Ishikawa (cell line): ENCODE measurements around the gene FNDC11.

Source experiments
- CREB1 ChIP-seq: IDR thresholded peaks from 2 replicates; pipeline ENCODE4 v1.6.1; 2012; ENCODE audit warnings: low read depth
- EGR1 ChIP-seq: IDR thresholded peaks from 2 replicates; pipeline ENCODE4 v1.6.1; 2012
- EP300 ChIP-seq: IDR thresholded peaks from 2 replicates; pipeline ENCODE4 v1.6.1; 2012; ENCODE audit warnings: borderline replicate concordance
- FOXM1 ChIP-seq: IDR thresholded peaks from 2 replicates; pipeline ENCODE4 v1.6.1; 2012; ENCODE audit warnings: low read depth, borderline replicate concordance
- NFIC ChIP-seq: IDR thresholded peaks from 2 replicates; pipeline ENCODE4 v1.6.1; 2012
- RAD21 ChIP-seq: IDR thresholded peaks from 2 replicates; pipeline ENCODE4 v1.6.1; 2012; ENCODE audit warnings: low read depth
- TAF1 ChIP-seq: IDR thresholded peaks from 2 replicates; pipeline ENCODE4 v1.6.1; 2012; ENCODE audit warnings: low read depth, mild to moderate bottlenecking
- TEAD4 ChIP-seq: IDR thresholded peaks from 2 replicates; pipeline ENCODE4 v1.6.1; 2012
- YY1 ChIP-seq: IDR thresholded peaks from 2 replicates; pipeline ENCODE4 v1.6.1; 2012; ENCODE audit warnings: low read depth
- ZBTB7A ChIP-seq: IDR thresholded peaks from 2 replicates; pipeline ENCODE4 v1.6.1; 2012; ENCODE audit warnings: low read depth
- TF ChIP-seq, protein P1 (sequence below): IDR thresholded peaks from 2 replicates; pipeline ENCODE4 v1.6.1; 2012
- TF ChIP-seq, protein P2 (sequence below): IDR thresholded peaks from 2 replicates; pipeline ENCODE4 v1.6.1; 2012; ENCODE audit warnings: low read depth, mild to moderate bottlenecking
- TF ChIP-seq, protein P3 (sequence below): IDR thresholded peaks from 2 replicates; pipeline ENCODE4 v1.6.1; 2012

DNA sequence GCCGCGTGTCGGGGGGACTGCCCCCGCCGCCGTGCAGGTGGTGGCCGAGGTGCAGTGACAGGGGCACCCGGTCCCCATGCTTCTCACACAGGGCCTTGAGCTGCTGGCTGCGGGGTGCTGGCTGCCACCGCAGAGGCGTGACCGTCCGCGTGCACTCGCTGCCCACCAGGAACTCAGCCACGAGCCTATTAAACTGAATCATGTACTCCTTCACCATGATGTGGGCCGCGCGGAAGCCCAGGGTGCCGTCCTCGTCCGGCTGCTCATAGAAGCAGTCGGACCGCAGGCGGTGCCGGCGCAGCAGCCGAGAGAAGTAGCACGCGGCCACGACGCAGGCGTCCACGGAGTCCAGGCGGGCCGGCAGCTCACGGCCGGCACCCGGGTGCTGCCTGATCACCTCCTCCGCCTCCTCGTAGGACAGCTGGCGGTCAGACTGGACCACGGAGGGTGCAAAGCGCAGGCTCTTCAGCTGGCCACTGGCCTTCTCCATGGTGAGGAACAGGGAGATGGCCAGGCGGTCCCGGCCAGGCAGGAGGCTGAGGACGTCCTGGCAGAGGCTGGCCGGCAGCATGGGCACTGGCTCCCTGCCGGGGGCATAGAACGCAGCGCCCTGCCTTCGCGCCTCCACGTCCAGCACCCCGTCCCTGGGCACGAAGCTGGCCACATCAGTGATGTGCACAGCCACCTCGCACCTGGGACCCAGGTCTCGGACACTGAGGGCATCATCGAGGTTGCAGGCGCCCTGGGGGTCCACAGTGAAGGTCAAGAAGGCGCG, 10.3 kb downstream of the FNDC11 start:
- TF ChIP-seq YY1 (no peak), EGR1 (no peak), EP300 (no peak), RAD21 (no peak), NFIC (no peak), FOXM1 (no peak), TEAD4 (no peak), ZBTB7A (no peak), TAF1 (no peak), CREB1 (no peak)
- TF ChIP-seq, protein P1, sequence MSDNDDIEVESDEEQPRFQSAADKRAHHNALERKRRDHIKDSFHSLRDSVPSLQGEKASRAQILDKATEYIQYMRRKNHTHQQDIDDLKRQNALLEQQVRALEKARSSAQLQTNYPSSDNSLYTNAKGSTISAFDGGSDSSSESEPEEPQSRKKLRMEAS: no peak
- TF ChIP-seq, protein P2, sequence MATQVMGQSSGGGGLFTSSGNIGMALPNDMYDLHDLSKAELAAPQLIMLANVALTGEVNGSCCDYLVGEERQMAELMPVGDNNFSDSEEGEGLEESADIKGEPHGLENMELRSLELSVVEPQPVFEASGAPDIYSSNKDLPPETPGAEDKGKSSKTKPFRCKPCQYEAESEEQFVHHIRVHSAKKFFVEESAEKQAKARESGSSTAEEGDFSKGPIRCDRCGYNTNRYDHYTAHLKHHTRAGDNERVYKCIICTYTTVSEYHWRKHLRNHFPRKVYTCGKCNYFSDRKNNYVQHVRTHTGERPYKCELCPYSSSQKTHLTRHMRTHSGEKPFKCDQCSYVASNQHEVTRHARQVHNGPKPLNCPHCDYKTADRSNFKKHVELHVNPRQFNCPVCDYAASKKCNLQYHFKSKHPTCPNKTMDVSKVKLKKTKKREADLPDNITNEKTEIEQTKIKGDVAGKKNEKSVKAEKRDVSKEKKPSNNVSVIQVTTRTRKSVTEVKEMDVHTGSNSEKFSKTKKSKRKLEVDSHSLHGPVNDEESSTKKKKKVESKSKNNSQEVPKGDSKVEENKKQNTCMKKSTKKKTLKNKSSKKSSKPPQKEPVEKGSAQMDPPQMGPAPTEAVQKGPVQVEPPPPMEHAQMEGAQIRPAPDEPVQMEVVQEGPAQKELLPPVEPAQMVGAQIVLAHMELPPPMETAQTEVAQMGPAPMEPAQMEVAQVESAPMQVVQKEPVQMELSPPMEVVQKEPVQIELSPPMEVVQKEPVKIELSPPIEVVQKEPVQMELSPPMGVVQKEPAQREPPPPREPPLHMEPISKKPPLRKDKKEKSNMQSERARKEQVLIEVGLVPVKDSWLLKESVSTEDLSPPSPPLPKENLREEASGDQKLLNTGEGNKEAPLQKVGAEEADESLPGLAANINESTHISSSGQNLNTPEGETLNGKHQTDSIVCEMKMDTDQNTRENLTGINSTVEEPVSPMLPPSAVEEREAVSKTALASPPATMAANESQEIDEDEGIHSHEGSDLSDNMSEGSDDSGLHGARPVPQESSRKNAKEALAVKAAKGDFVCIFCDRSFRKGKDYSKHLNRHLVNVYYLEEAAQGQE: no peak
- TF ChIP-seq, protein P3, sequence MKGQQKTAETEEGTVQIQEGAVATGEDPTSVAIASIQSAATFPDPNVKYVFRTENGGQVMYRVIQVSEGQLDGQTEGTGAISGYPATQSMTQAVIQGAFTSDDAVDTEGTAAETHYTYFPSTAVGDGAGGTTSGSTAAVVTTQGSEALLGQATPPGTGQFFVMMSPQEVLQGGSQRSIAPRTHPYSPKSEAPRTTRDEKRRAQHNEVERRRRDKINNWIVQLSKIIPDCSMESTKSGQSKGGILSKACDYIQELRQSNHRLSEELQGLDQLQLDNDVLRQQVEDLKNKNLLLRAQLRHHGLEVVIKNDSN: no peak
